HL-60 (cell line): ENCODE measurements around the gene LZIC.

Source experiments
- DNase-seq, 2 experiments: peaks; one replicate each; pipeline ENCODE4 v3.0.0-alpha.2; 2010 to 2020; ENCODE audit warnings: low read depth in 1 of 2, low spot score in 1 of 2
- H3K27ac ChIP-seq: fragments of 250-450 bp; sonication (Bioruptor Pico); replicated peaks from 2 replicates; pipeline ENCODE4 v1.5.1; 2020; ENCODE audit warnings: mild to moderate bottlenecking, moderate library complexity
- H3K27me3 ChIP-seq: fragments of 250-450 bp; sonication (Bioruptor Pico); 2 replicates; pipeline ENCODE4 v1.5.1; 2021; ENCODE audit warnings: mild to moderate bottlenecking, moderate library complexity; ENCODE audit not compliant: insufficient read depth, poor library complexity, severe bottlenecking
- H3K4me3 ChIP-seq: replicated peaks from 2 replicates; pipeline ENCODE4 v1.5.1; 2011; ENCODE audit warnings: mild to moderate bottlenecking, control low read depth, low read length; ENCODE audit not compliant: insufficient read depth
- GABPA ChIP-seq: IDR thresholded peaks from 2 replicates; pipeline ENCODE4 v1.6.1; 2012; ENCODE audit warnings: low read depth
- POLR2AphosphoS5 ChIP-seq: IDR thresholded peaks from 2 replicates; pipeline ENCODE4 v1.6.1; 2012; ENCODE audit warnings: low read depth
- SPI1 ChIP-seq: IDR thresholded peaks from 2 replicates; pipeline ENCODE4 v1.6.1; 2012; ENCODE audit warnings: low read depth, mild to moderate bottlenecking, borderline replicate concordance
- TF ChIP-seq, protein P1 (sequence below): IDR thresholded peaks from 2 replicates; pipeline ENCODE4 v1.6.1; 2012; ENCODE audit warnings: low read depth; ENCODE audit not compliant: insufficient replicate concordance
- TF ChIP-seq, protein P2 (sequence below): IDR thresholded peaks from one replicate; pipeline ENCODE4 v1.5.1; 2011; ENCODE audit warnings: low read length, control low read depth, inconsistent platforms; ENCODE audit not compliant: insufficient read depth

Gene LZIC

DNA sequence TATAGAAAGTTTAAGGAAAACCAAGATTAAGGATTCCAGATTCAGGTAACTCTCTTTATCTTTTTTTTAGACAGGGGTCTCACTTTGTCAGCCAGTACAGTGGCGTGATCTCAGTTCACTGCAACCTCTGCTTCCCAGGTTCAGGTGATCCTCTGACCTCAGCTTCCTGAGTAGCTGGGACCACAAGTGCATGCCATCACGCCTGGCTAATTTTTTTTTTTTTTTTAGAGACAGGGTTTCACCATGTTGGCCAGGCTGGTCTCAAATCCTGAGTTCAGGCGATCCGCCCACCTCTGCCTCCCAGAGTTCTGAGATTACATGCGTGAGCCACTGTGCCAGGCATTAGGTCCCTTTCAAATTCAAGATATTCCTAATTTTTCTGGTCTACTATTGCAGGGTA, 15.9 kb downstream of the LZIC start:
- TF ChIP-seq POLR2AphosphoS5, result no peak
- TF ChIP-seq, protein P1, sequence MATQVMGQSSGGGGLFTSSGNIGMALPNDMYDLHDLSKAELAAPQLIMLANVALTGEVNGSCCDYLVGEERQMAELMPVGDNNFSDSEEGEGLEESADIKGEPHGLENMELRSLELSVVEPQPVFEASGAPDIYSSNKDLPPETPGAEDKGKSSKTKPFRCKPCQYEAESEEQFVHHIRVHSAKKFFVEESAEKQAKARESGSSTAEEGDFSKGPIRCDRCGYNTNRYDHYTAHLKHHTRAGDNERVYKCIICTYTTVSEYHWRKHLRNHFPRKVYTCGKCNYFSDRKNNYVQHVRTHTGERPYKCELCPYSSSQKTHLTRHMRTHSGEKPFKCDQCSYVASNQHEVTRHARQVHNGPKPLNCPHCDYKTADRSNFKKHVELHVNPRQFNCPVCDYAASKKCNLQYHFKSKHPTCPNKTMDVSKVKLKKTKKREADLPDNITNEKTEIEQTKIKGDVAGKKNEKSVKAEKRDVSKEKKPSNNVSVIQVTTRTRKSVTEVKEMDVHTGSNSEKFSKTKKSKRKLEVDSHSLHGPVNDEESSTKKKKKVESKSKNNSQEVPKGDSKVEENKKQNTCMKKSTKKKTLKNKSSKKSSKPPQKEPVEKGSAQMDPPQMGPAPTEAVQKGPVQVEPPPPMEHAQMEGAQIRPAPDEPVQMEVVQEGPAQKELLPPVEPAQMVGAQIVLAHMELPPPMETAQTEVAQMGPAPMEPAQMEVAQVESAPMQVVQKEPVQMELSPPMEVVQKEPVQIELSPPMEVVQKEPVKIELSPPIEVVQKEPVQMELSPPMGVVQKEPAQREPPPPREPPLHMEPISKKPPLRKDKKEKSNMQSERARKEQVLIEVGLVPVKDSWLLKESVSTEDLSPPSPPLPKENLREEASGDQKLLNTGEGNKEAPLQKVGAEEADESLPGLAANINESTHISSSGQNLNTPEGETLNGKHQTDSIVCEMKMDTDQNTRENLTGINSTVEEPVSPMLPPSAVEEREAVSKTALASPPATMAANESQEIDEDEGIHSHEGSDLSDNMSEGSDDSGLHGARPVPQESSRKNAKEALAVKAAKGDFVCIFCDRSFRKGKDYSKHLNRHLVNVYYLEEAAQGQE, result no peak
- no peak for TF ChIP-seq GABPA
- no peak for TF ChIP-seq SPI1
- TF ChIP-seq, protein P2, sequence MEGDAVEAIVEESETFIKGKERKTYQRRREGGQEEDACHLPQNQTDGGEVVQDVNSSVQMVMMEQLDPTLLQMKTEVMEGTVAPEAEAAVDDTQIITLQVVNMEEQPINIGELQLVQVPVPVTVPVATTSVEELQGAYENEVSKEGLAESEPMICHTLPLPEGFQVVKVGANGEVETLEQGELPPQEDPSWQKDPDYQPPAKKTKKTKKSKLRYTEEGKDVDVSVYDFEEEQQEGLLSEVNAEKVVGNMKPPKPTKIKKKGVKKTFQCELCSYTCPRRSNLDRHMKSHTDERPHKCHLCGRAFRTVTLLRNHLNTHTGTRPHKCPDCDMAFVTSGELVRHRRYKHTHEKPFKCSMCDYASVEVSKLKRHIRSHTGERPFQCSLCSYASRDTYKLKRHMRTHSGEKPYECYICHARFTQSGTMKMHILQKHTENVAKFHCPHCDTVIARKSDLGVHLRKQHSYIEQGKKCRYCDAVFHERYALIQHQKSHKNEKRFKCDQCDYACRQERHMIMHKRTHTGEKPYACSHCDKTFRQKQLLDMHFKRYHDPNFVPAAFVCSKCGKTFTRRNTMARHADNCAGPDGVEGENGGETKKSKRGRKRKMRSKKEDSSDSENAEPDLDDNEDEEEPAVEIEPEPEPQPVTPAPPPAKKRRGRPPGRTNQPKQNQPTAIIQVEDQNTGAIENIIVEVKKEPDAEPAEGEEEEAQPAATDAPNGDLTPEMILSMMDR, result no peak
- H3K4me3 ChIP-seq, result no peak overlapping the region
- H3K27ac ChIP-seq, result no peak overlapping the region
- H3K27me3 ChIP-seq, result no peaks in the 10 kb centered on the region
- no peak for DNase-seq

DNA sequence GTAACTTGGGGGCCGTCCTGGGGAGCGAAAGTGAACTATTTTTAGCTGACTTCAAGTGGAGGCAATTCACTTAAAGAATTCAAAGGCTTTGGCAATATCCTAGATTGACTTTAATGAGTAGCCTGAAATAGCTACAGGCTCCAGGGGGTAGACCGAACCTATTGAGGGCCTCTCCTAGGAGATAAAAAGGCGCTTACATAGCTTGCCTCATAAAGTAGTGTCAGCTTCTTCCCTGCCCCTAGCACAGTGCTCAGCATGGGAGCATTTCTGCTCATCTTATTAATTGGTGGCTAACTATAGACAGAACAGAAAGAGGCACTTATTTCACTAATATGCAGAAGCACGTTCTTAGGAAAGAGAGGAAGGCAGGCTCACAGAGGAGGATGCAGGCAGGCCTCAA, 20.8 kb downstream of the LZIC start:
- no peak for DNase-seq
- Histone ChIP-seq H3K27ac (no peak overlapping the region), H3K27me3 (no peaks in the 10 kb centered on the region), H3K4me3 (no peak overlapping the region)
- TF ChIP-seq, protein P2, result no peak
- TF ChIP-seq, protein P1, result no peak
- TF ChIP-seq SPI1 (no peak), GABPA (no peak), POLR2AphosphoS5 (no peak)

DNA sequence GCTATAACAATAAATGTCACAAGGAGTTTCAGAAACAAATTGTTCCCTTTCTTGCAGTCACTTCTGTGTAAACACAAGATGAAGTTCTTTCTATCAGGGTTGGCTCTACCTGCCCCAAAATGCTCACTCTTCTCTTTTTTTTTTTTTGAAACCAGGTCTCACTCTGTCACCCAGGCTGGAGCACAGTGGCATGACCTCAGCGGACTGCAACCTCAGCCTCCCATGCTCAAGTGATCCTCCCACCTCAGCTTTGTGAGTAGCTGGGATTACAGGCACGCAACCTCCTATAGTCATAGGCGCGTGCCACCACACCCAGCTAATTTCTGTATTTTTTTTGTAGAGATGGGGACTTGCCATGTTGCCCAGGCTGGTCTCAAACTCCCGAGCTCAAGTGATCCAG, 22.6 kb downstream of the LZIC start:
- H3K27ac ChIP-seq, result no peak overlapping the region
- DNase-seq, result no peak
- no peak overlapping the region for H3K4me3 ChIP-seq
- no peaks in the 10 kb centered on the region for H3K27me3 ChIP-seq
- TF ChIP-seq, protein P2, result no peak
- TF ChIP-seq SPI1, result no peak
- TF ChIP-seq, protein P1, result no peak
- TF ChIP-seq GABPA, result no peak
- TF ChIP-seq POLR2AphosphoS5, result no peak
